Psoas muscle (tissue), 8 donors: ENCODE results near the gene UBE2I. TPM values are rescaled to one million over a fixed set of nuclear protein-coding genes. Genes with fewer than 3 reads are reported as not detected.
A peak's percentile ranks its signal among the peaks of the same experiment; 100 is the strongest.

Experiments used
- ATAC-seq, 4 donors: fragments of 200-7000 bp; cut with Tn5 transposase; one replicate each; pipeline ENCODE4 v1.9.1; 2020; ENCODE audit warnings: moderate library complexity in 3 of 4, mild to moderate bottlenecking in 2 of 4
- DNase-seq, 2 donors: peaks; one replicate each; pipeline ENCODE4 v3.0.0-alpha.2; 2020
- H3K27ac ChIP-seq: fragments of 200-600 bp; one replicate; pipeline ENCODE4 v1.8.0; 2022
- H3K27me3 ChIP-seq, 3 donors: fragments of 200-600 bp in 1 of 3; one replicate each; pipeline versions ENCODE4 v1.6.1 to v1.8.0; 2013 to 2022; ENCODE audit warnings: low read length in 2 of 3, mild to moderate bottlenecking in 2 of 3, moderate library complexity in 1 of 3; ENCODE audit not compliant: insufficient read depth in 3 of 3
- H3K36me3 ChIP-seq, 2 donors: fragments of 200-600 bp in 1 of 2; one replicate each; pipeline versions ENCODE4 v1.6.1 to v1.8.0; 2013 to 2022; ENCODE audit warnings: low read depth in 1 of 2, mild to moderate bottlenecking in 1 of 2, moderate library complexity in 1 of 2; ENCODE audit not compliant: insufficient read depth in 1 of 2
- H3K4me1 ChIP-seq: fragments of 200-600 bp; one replicate; pipeline ENCODE4 v1.8.0; 2022
- H3K4me3 ChIP-seq: fragments of 200-600 bp; one replicate; pipeline ENCODE4 v1.8.0; 2022; ENCODE audit warnings: mild to moderate bottlenecking
- H3K9me3 ChIP-seq: fragments of 200-600 bp; one replicate; pipeline ENCODE4 v1.8.0; 2022
- WGBS, 3 donors: extraction: QIAGEN DNeasy Blood & Tissue Kit; methylation state at CpG; one replicate each; pipeline versions ENCODE4 v1.1.6 to v1.1.7; 2013; 5-methylcytosine and 5-hydroxymethylcytosine counted together
- intact Hi-C, 2 donors: fragments of 100-400 bp; cut with DNase I; formaldehyde crosslinking; loops; one replicate each; pipeline versions ENCODE4 v1.11.0 to v1.14.2; 2022
- polyA plus RNA-seq, 3 donors: library from polyadenylated mRNA; stranded (reverse); fragments of 200-250 nt; gene quantifications; one replicate each; pipeline ENCODE4 v1.2.3, GENCODE V29; 2013
- total RNA-seq, 4 donors: library from RNA; stranded (reverse); fragmentation: NEBNext Ultra II Directional in 2 of 4; extraction: Animal tissue kit (Norgen Biotek cat#: 25700) in 2 of 4; gene quantifications; one replicate each; pipeline versions ENCODE4 v1.2.1 to v1.2.4, GENCODE V29; 2021 to 2023
- TF ChIP-seq, protein P1 (sequence below): fragments of 200-600 bp; IDR thresholded peaks from one replicate; pipeline ENCODE4 v1.8.0; 2022; ENCODE audit warnings: antibody characterized with exemption
- donor health status: healthy with polysubstance abuse.
- donor health status: DM: no; HTN: no; CAD: no; lungs with moderate emphysema.
- donor health status: Bipolar disorder and iron deficiency.
- donor health status: healthy.
- donor health status: DM: yes; HTN: yes; CAD: no.
- donor health status: DM: no; HTN: no; CAD: no.
- donor health status: DM: no; HTN: no; CAD: no.
- donor health status: DM: yes; HTN: yes; CAD: no.

Gene UBE2I
- total and polyA plus RNA-seq, 7 donors = 46.2 to 101 (median 55.6) TPM

- TF ChIP-seq, protein P1, sequence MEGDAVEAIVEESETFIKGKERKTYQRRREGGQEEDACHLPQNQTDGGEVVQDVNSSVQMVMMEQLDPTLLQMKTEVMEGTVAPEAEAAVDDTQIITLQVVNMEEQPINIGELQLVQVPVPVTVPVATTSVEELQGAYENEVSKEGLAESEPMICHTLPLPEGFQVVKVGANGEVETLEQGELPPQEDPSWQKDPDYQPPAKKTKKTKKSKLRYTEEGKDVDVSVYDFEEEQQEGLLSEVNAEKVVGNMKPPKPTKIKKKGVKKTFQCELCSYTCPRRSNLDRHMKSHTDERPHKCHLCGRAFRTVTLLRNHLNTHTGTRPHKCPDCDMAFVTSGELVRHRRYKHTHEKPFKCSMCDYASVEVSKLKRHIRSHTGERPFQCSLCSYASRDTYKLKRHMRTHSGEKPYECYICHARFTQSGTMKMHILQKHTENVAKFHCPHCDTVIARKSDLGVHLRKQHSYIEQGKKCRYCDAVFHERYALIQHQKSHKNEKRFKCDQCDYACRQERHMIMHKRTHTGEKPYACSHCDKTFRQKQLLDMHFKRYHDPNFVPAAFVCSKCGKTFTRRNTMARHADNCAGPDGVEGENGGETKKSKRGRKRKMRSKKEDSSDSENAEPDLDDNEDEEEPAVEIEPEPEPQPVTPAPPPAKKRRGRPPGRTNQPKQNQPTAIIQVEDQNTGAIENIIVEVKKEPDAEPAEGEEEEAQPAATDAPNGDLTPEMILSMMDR = no peak
- intact Hi-C loops = no loop called here
- H3K27me3 ChIP-seq = no peaks in the 10 kb centered on the region
- H3K27ac ChIP-seq = no peak overlapping the region
- WGBS, 3 donors = 85 to 90% (median 85%) methylated on average over 17 to 22 of the region's 22 CpGs
- H3K4me1 ChIP-seq = no peaks in the 10 kb centered on the region
- H3K4me3 ChIP-seq = no peak overlapping the region
- peaks cover 14 to 96% of the 10 kb centered on the region in 2 donors for H3K36me3 ChIP-seq
- no peaks in the 10 kb centered on the region for H3K9me3 ChIP-seq
- DNase-seq (no peak), ATAC-seq (no peak)
These were observed 11.3 kb downstream of the UBE2I start for GRCh38 chr16:1320658-1321240.

- DNase-seq (no peak), ATAC-seq (no peak)
- Histone ChIP-seq H3K27me3 (no peaks in the 10 kb centered on the region), H3K36me3 (peaks cover 14 to 82% of the 10 kb centered on the region in 2 donors), H3K27ac (no peak overlapping the region), H3K4me3 (no peak overlapping the region), H3K9me3 (no peaks in the 10 kb centered on the region), H3K4me1 (no peaks in the 10 kb centered on the region)
- intact Hi-C loops = no loop called here
- 96 to 97% (median 96%) methylated on average over 8 of the region's 8 CpGs for WGBS, 3 donors
- TF ChIP-seq, protein P1 = no peak
These were observed 13.0 kb downstream of the UBE2I start for GRCh38 chr16:1322407-1322806.

GRCh38 chr16:1323296-1324239 is 14.1 kb downstream of the UBE2I start:
- ATAC-seq = no peak
- Histone ChIP-seq H3K27me3 (no peaks in the 10 kb centered on the region), H3K4me3 (no peak overlapping the region), H3K27ac (no peak overlapping the region), H3K36me3 (peaks cover 9 to 70% of the 10 kb centered on the region in 2 donors), H3K9me3 (no peaks in the 10 kb centered on the region), H3K4me1 (no peaks in the 10 kb centered on the region)
- no peak for DNase-seq
- 81 to 84% (median 82%) methylated on average over 30 to 35 of the region's 35 CpGs for WGBS, 3 donors
- TF ChIP-seq, protein P1 = no peak
- intact Hi-C loops = no loop called here

- TF ChIP-seq, protein P1 = no peak
- Histone ChIP-seq H3K4me1 (no peaks in the 10 kb centered on the region), H3K36me3 (peaks cover 9 to 62% of the 10 kb centered on the region in 2 donors), H3K27me3 (no peaks in the 10 kb centered on the region), H3K9me3 (no peaks in the 10 kb centered on the region), H3K4me3 (no peak overlapping the region), H3K27ac (no peak overlapping the region)
- DNase-seq = no peak
- WGBS, 3 donors = 82 to 83% (median 83%) methylated on average over 22 of the region's 22 CpGs
- intact Hi-C loops = no loop called here
- peak in 1 of 4 donors; percentile 7 for ATAC-seq
These were observed 14.9 kb downstream of the UBE2I start for GRCh38 chr16:1324286-1324826.
